ENCODE results near the gene BICD1.

BICD1 gene

GRCh38 chr12:32344047-32344446, 237.4 kb downstream of the BICD1 start:
- DNase-seq (ENCODE audit: low read depth), result no peak

- no peak for DNase-seq (ENCODE audit: low read depth)
Observed at GRCh38 chr12:32353540-32353939, 246.9 kb downstream of the BICD1 start.

- DNase-seq (ENCODE audit: low read depth), result no peak
Observed at GRCh38 chr12:32357601-32358249, 251.1 kb downstream of the BICD1 start.

- DNase-seq (ENCODE audit: low read depth), result no peak
Observed at GRCh38 chr12:32360956-32361355, 254.3 kb downstream of the BICD1 start.

- DNase-seq (ENCODE audit: low read depth), result no peak
Observed at GRCh38 chr12:32362892-32363291, 256.2 kb downstream of the BICD1 start.

- DNase-seq (ENCODE audit: low read depth), result peak; percentile 80
Observed at GRCh38 chr12:32365473-32366064, 258.9 kb downstream of the BICD1 start.

- no peak for DNase-seq (ENCODE audit: low read depth)
Observed at GRCh38 chr12:32366714-32367113, 260.1 kb downstream of the BICD1 start.

GRCh38 chr12:32367381-32367780, 260.7 kb downstream of the BICD1 start:
- no peak for DNase-seq (ENCODE audit: low read depth)

- DNase-seq (ENCODE audit: low read depth), result no peak
Observed at GRCh38 chr12:32369202-32369601, 262.6 kb downstream of the BICD1 start.

GRCh38 chr12:32377344-32378055, 270.9 kb downstream of the BICD1 start:
- DNase-seq (ENCODE audit: low read depth), result peak; percentile 20

GRCh38 chr12:32379213-32379612, 272.6 kb downstream of the BICD1 start:
- DNase-seq (ENCODE audit: low read depth), result peak; percentile 14

GRCh38 chr12:32379667-32380066, 273.0 kb downstream of the BICD1 start:
- DNase-seq (ENCODE audit: low read depth), result peak; percentile 59

GRCh38 chr12:32382226-32382625, 275.6 kb downstream of the BICD1 start:
- no peak for DNase-seq (ENCODE audit: low read depth)

- peak; percentile 13 for DNase-seq (ENCODE audit: low read depth)
Observed at GRCh38 chr12:32390572-32391219, 284.0 kb downstream of the BICD1 start.

- DNase-seq (ENCODE audit: low read depth), result no peak
Observed at GRCh38 chr12:32395026-32395425, 288.4 kb downstream of the BICD1 start.

- no peak for DNase-seq (ENCODE audit: low read depth)
Observed at GRCh38 chr12:32397696-32398095, 291.0 kb downstream of the BICD1 start.

GRCh38 chr12:32398181-32398580, 291.5 kb downstream of the BICD1 start:
- DNase-seq (ENCODE audit: low read depth), result no peak

- DNase-seq (ENCODE audit: low read depth), result no peak
Observed at GRCh38 chr12:32398816-32399369, 292.2 kb downstream of the BICD1 start.

- DNase-seq (ENCODE audit: low read depth), result peak; percentile 91
Observed at GRCh38 chr12:32399370-32400113, 292.9 kb downstream of the BICD1 start, which contains the start of gene FGD4. Gene FGD4, plus strand, starts transcription at chr12:32399558.

- DNase-seq (ENCODE audit: low read depth), result no peak
Observed at GRCh38 chr12:32400114-32400672, 293.5 kb downstream of the BICD1 start.

- no peak for DNase-seq (ENCODE audit: low read depth)
Observed at GRCh38 chr12:32400866-32401265, 294.2 kb downstream of the BICD1 start.
